Psoas muscle (tissue), 8 donors: ENCODE measurements around the gene BLZF1. TPM values are rescaled to one million over a fixed set of nuclear protein-coding genes. Genes with fewer than 3 reads are reported as not detected.
A peak's percentile ranks its signal among the peaks of the same experiment; 100 is the strongest.

ENCODE experiments used
- ATAC-seq, 4 donors: fragments of 200-7000 bp; cut with Tn5 transposase; one replicate each; pipeline ENCODE4 v1.9.1; 2020; ENCODE audit warnings: moderate library complexity in 3 of 4, mild to moderate bottlenecking in 2 of 4
- DNase-seq, 2 donors: peaks; one replicate each; pipeline ENCODE4 v3.0.0-alpha.2; 2020
- H3K27ac ChIP-seq: fragments of 200-600 bp; one replicate; pipeline ENCODE4 v1.8.0; 2022
- H3K27me3 ChIP-seq, 3 donors: fragments of 200-600 bp in 1 of 3; one replicate each; pipeline versions ENCODE4 v1.6.1 to v1.8.0; 2013 to 2022; ENCODE audit warnings: low read length in 2 of 3, mild to moderate bottlenecking in 2 of 3, moderate library complexity in 1 of 3; ENCODE audit not compliant: insufficient read depth in 3 of 3
- H3K36me3 ChIP-seq, 2 donors: fragments of 200-600 bp in 1 of 2; one replicate each; pipeline versions ENCODE4 v1.6.1 to v1.8.0; 2013 to 2022; ENCODE audit warnings: low read depth in 1 of 2, mild to moderate bottlenecking in 1 of 2, moderate library complexity in 1 of 2; ENCODE audit not compliant: insufficient read depth in 1 of 2
- H3K4me1 ChIP-seq: fragments of 200-600 bp; one replicate; pipeline ENCODE4 v1.8.0; 2022
- H3K4me3 ChIP-seq: fragments of 200-600 bp; one replicate; pipeline ENCODE4 v1.8.0; 2022; ENCODE audit warnings: mild to moderate bottlenecking
- H3K9me3 ChIP-seq: fragments of 200-600 bp; one replicate; pipeline ENCODE4 v1.8.0; 2022
- WGBS, 3 donors: extraction: QIAGEN DNeasy Blood & Tissue Kit; methylation state at CpG; one replicate each; pipeline versions ENCODE4 v1.1.6 to v1.1.7; 2013; 5-methylcytosine and 5-hydroxymethylcytosine counted together
- intact Hi-C, 2 donors: fragments of 100-400 bp; cut with DNase I; formaldehyde crosslinking; loops; one replicate each; pipeline versions ENCODE4 v1.11.0 to v1.14.2; 2022
- long read RNA-seq, 2 donors: library from polyadenylated mRNA; unstranded; transcript quantifications; one replicate each; pipeline ENCODE4 v2.0.0, GENCODE V29; 2021
- polyA plus RNA-seq, 3 donors: library from polyadenylated mRNA; stranded (reverse); fragments of 200-250 nt; gene quantifications; one replicate each; pipeline ENCODE4 v1.2.3, GENCODE V29; 2013
- total RNA-seq, 4 donors: library from RNA; stranded (reverse); fragmentation: NEBNext Ultra II Directional in 2 of 4; extraction: Animal tissue kit (Norgen Biotek cat#: 25700) in 2 of 4; gene quantifications; one replicate each; pipeline versions ENCODE4 v1.2.1 to v1.2.4, GENCODE V29; 2021 to 2023
- TF ChIP-seq, protein P1 (sequence below): fragments of 200-600 bp; IDR thresholded peaks from one replicate; pipeline ENCODE4 v1.8.0; 2022; ENCODE audit warnings: antibody characterized with exemption
- donor health status: healthy with polysubstance abuse.
- donor health status: DM: no; HTN: no; CAD: no; lungs with moderate emphysema.
- donor health status: Bipolar disorder and iron deficiency.
- donor health status: healthy.
- donor health status: DM: yes; HTN: yes; CAD: no.
- donor health status: DM: no; HTN: no; CAD: no.
- donor health status: DM: no; HTN: no; CAD: no.
- donor health status: DM: yes; HTN: yes; CAD: no.

The BLZF1 gene, protein sequence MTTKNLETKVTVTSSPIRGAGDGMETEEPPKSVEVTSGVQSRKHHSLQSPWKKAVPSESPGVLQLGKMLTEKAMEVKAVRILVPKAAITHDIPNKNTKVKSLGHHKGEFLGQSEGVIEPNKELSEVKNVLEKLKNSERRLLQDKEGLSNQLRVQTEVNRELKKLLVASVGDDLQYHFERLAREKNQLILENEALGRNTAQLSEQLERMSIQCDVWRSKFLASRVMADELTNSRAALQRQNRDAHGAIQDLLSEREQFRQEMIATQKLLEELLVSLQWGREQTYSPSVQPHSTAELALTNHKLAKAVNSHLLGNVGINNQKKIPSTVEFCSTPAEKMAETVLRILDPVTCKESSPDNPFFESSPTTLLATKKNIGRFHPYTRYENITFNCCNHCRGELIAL
- total RNA-seq (10 to 100 TPM; 12.7 to 14.9 (median 13.7) TPM), polyA plus RNA-seq (10 to 100 TPM; 10.0 to 23.9 (median 18.4) TPM)
- long read RNA-seq, donor 1, transcript BLZF1-203 (7 exons, 2,749 nt): major isoform, 5 of 8 reads
- long read RNA-seq, donor 1, partial matches to known transcripts: 0 of 8 reads
- long read RNA-seq, donor 1, other reads (novel, unspliced or antisense): 3 of 8 reads
- long read RNA-seq, donor 2, partial matches to known transcripts: 5 of 20 reads
- long read RNA-seq, donor 2, other reads (novel, unspliced or antisense): 10 of 20 reads

GRCh38 chr1:169367686-169368405 lies at the start of gene BLZF1, which contains the start of gene NME7:
Gene BLZF1, plus strand, starts transcription at chr1:169368195. Its CDS starts 1,328 bp downstream, at chr1:169369523.
Gene NME7, minus strand, starts transcription at chr1:169367797. Its CDS starts 87 bp downstream, at chr1:169367710.
- TF ChIP-seq, protein P1, sequence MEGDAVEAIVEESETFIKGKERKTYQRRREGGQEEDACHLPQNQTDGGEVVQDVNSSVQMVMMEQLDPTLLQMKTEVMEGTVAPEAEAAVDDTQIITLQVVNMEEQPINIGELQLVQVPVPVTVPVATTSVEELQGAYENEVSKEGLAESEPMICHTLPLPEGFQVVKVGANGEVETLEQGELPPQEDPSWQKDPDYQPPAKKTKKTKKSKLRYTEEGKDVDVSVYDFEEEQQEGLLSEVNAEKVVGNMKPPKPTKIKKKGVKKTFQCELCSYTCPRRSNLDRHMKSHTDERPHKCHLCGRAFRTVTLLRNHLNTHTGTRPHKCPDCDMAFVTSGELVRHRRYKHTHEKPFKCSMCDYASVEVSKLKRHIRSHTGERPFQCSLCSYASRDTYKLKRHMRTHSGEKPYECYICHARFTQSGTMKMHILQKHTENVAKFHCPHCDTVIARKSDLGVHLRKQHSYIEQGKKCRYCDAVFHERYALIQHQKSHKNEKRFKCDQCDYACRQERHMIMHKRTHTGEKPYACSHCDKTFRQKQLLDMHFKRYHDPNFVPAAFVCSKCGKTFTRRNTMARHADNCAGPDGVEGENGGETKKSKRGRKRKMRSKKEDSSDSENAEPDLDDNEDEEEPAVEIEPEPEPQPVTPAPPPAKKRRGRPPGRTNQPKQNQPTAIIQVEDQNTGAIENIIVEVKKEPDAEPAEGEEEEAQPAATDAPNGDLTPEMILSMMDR: no peak
- 0 to 1% (median 0%) methylated on average over 35 to 37 of the region's 37 CpGs for WGBS, 3 donors
- peaks cover 0 to 36% of the 10 kb centered on the region in 2 donors for H3K36me3 ChIP-seq
- no peaks in the 10 kb centered on the region for H3K9me3 ChIP-seq
- DNase-seq (peak; percentile 96 to 97), ATAC-seq (peak; percentile 99 to 100 (median 100))
- peak within 1 kb of the TSS; percentile 91 for H3K27ac ChIP-seq
- intact Hi-C loops: loop anchor here in 1 of 2 donors (10.0 kb wide), 1 partner anchor 117 kb away; the partner anchor contains the start of gene SLC19A2
- H3K27me3 ChIP-seq: no peaks in the 10 kb centered on the region
- H3K4me1 ChIP-seq: peaks cover 18% of the 10 kb centered on the region
- peak within 1 kb of the TSS; percentile 88 for H3K4me3 ChIP-seq

DNA sequence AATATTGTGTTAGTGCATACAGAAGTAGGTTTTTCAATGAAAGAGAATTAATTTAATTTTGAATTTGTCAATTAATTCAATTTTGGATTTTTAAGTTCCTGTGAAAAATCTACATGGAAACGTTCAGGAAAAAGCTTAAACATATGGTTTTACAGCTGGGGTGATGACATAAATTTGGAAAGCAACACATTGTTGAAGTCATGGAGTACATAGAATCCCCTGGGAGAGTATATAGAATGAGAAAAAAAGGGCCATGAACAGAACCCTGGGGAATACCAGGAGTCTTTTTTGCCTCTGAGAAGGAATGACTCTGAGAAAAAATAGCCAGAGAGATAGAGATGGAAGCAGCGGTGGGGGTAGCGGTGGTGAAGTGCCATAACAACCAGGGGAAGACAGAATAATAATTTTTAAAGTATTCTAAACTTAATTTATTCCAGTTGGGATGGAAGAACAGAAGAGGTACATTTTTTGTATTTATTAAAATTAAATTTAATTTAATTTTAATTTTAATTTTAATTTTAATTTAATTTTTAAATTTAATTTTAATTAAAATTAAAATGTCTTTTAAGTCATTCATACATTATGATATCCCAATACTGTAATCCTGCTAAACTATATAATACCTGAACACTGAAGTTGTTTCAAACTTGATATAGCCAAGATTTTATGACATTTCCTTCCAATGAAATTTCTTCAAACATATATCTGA lies 49.3 kb upstream of the BLZF1 start:
- ATAC-seq (no peak), DNase-seq (no peak)
- TF ChIP-seq, protein P1: no peak
- Histone ChIP-seq H3K27ac (no peak overlapping the region), H3K4me3 (no peak overlapping the region), H3K9me3 (no peaks in the 10 kb centered on the region), H3K36me3 (no peaks in the 10 kb centered on the region), H3K4me1 (no peaks in the 10 kb centered on the region), H3K27me3 (no peaks in the 10 kb centered on the region)
- intact Hi-C loops: no loop called here
- WGBS, 3 donors: 90 to 92% (median 90%) methylated on average over 3 of the region's 3 CpGs

DNA sequence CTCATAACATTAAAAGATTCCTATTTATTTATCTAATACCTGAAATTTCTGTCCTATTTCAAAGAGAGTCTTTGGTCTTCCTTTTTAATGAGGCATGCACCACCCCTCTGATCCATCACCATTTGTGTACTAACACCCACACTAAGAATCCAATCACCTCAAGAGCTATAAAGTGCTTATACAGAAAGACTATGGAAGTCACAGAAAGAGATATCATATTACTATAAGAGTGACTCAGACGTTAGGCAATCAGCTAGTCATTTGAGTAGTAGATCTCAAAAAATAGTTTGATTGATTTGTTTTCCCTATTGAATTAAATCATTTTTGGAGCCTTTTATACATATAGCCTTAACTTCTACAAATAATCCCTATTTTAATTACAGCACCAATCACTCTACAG lies 46.5 kb upstream of the BLZF1 start:
- H3K36me3 ChIP-seq: no peaks in the 10 kb centered on the region
- no peak for DNase-seq
- no peak for ATAC-seq
- H3K9me3 ChIP-seq: no peaks in the 10 kb centered on the region
- intact Hi-C loops: no loop called here
- H3K4me1 ChIP-seq: no peaks in the 10 kb centered on the region
- TF ChIP-seq, protein P1: no peak
- no peak overlapping the region for H3K4me3 ChIP-seq
- WGBS, 3 donors: 30 to 51% (median 49%) methylated on average over 1 of the region's 1 CpG
- no peak overlapping the region for H3K27ac ChIP-seq
- H3K27me3 ChIP-seq: no peaks in the 10 kb centered on the region

DNA sequence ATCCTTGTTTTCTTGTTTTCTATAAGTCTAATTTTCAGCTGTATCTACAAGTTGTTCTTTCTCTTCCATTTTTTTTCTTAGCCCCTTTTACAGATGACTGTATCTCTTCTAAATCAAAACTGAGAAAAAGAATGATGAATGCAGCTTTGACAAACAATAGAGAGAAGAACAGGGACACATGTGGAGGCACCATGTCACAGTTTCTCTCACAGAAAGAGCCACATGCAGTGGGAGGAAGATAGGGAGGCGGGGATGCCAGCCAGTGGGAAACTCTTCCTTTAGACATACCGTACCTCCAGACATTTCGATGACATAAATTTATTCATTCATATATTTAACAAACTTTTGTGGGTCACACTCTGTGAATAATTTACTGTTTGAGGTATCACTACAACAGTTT lies 45.9 kb upstream of the BLZF1 start:
- Histone ChIP-seq H3K27me3 (no peaks in the 10 kb centered on the region), H3K4me1 (no peaks in the 10 kb centered on the region), H3K27ac (no peak overlapping the region), H3K4me3 (no peak overlapping the region), H3K36me3 (no peaks in the 10 kb centered on the region), H3K9me3 (no peaks in the 10 kb centered on the region)
- DNase-seq (no peak), ATAC-seq (no peak)
- intact Hi-C loops: no loop called here
- TF ChIP-seq, protein P1: no peak
- 97 to 99% (median 99%) methylated on average over 3 of the region's 3 CpGs for WGBS, 3 donors
